ENCODE results near the gene MACROD2. TPM values are rescaled to one million over a fixed set of nuclear protein-coding genes. Genes with fewer than 3 reads are reported as not detected.

MACROD2 gene
- total RNA-seq, 2 donors from 2014 or later = 8.3 to 21.8 TPM

DNA sequence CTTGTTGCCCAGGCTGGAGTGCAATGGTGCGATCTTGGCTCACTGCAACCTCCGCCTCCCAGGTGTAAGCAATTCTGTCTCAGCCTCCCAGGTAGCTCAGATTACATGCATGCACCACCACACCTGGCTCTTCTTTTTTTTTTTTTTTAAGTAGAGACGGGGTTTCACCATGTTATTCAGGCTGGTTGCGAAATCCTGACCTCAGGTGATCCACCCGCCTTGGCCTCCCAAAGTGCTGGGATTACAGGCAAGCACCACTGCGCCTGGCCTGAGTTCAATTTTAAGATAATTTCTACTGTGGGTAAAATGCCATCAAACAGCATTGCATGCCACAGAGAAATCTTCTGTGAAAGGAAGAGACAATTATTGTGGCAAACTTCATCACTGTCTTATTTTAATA lies 1944.8 kb downstream of the MACROD2 start:
- no peaks in the 10 kb centered on the region for H3K27me3 ChIP-seq
- whole genome bisulfite sequencing, 2 donors = 87 to 88% methylated on average over 6 of the region's 6 CpGs
- ATAC-seq (no peak), DNase-seq (no peak)
- H3K4me1 ChIP-seq = no peaks in the 10 kb centered on the region
- intact Hi-C loops (cut with DNase I) = no loop called here
- TF ChIP-seq POLR2A (IDR thresholded peaks at IDR 0.05) = no peak
- TF ChIP-seq, protein P1, sequence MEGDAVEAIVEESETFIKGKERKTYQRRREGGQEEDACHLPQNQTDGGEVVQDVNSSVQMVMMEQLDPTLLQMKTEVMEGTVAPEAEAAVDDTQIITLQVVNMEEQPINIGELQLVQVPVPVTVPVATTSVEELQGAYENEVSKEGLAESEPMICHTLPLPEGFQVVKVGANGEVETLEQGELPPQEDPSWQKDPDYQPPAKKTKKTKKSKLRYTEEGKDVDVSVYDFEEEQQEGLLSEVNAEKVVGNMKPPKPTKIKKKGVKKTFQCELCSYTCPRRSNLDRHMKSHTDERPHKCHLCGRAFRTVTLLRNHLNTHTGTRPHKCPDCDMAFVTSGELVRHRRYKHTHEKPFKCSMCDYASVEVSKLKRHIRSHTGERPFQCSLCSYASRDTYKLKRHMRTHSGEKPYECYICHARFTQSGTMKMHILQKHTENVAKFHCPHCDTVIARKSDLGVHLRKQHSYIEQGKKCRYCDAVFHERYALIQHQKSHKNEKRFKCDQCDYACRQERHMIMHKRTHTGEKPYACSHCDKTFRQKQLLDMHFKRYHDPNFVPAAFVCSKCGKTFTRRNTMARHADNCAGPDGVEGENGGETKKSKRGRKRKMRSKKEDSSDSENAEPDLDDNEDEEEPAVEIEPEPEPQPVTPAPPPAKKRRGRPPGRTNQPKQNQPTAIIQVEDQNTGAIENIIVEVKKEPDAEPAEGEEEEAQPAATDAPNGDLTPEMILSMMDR (IDR thresholded peaks at IDR 0.05) = no peak
- H3K27ac ChIP-seq = no peak overlapping the region
- H3K36me3 ChIP-seq (replicated peaks in 1 of 2; ENCODE audit: insufficient read depth in 1 of 2, low read depth in 2 of 2) = no peaks in the 10 kb centered on the region
- H3K9me3 ChIP-seq = peaks cover 0 to 12% (median 0%) of the 10 kb centered on the region in 3 donors
- no peak overlapping the region for H3K4me3 ChIP-seq

DNA sequence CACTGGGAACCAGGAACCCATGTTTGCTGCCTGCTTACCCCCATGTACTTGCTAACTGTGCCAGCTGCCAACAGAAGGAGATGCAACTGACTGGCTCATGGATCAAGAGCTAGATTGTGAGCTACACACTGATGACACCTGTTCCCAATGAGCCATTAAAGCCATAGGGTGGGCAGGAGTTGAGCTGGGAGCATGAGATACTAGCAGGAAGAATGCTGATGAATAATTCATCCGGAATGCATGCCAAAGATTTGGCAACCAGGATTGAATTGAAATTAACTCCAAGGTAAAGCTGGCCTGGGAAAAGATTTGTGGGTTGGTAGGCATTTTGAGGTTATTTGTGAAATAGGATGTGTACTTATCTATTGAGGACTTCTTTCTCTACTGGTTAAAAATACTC lies 1946.8 kb downstream of the MACROD2 start:
- no peak for TF ChIP-seq POLR2A (IDR thresholded peaks at IDR 0.05)
- TF ChIP-seq, protein P1 (IDR thresholded peaks at IDR 0.05) = no peak
- Histone ChIP-seq H3K4me3 (no peak overlapping the region), H3K9me3 (peaks cover 0 to 12% (median 0%) of the 10 kb centered on the region in 3 donors), H3K36me3 (replicated peaks in 1 of 2; ENCODE audit: insufficient read depth in 1 of 2, low read depth in 2 of 2) (no peaks in the 10 kb centered on the region), H3K27me3 (no peaks in the 10 kb centered on the region), H3K27ac (no peak overlapping the region), H3K4me1 (no peaks in the 10 kb centered on the region)
- intact Hi-C loops (cut with DNase I) = no loop called here
- WGBS, 2 donors = 0 to 9% methylated on average over 1 of the region's 1 CpG
- DNase-seq = no peak
- no peak for ATAC-seq

DNA sequence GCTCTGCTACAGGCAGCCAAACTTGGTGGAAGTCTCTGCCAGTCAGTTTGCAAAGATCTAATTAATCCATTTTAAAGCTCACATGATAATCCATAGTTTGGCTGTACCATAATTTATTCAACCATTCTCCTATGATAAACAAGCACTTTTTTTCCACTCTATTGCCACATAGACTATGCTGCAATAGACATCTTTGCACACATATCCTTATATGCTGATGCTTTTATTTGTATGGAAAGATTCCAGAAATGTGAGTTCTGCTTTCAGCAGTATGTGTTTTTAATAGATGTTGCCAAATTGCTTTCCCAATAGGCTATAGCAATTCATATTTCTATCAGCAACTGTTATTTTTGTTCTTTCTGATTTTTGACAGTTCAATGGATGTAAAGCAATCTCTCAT lies 1950.0 kb downstream of the MACROD2 start:
- TF ChIP-seq, protein P1 (IDR thresholded peaks at IDR 0.05) = no peak
- no peak for TF ChIP-seq POLR2A (IDR thresholded peaks at IDR 0.05)
- DNase-seq = no peak
- H3K36me3 ChIP-seq (replicated peaks in 1 of 2; ENCODE audit: insufficient read depth in 1 of 2, low read depth in 2 of 2) = no peaks in the 10 kb centered on the region
- H3K4me1 ChIP-seq = no peaks in the 10 kb centered on the region
- no peaks in the 10 kb centered on the region for H3K27me3 ChIP-seq
- no peak overlapping the region for H3K4me3 ChIP-seq
- ATAC-seq = no peak
- intact Hi-C loops (cut with DNase I) = no loop called here
- no peak overlapping the region for H3K27ac ChIP-seq
- no peaks in the 10 kb centered on the region for H3K9me3 ChIP-seq

DNA sequence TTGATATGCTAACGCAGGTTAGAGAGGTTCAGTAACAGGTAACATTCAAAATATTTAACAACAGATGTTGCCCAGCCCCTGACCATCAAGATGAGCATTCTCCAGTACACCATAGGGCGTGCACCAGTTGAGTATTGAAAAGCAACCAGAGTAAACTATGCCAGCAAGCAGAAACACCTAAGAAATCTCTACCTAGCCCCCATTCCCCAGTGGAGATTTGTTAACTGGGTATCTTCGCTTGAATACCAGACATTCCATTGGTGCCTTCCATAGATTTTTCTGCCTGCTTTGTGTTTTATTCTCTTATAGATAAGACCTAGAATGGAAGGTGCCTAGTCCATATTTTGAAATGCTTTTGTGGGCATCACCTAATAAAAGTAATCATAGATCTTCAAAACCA lies 1954.1 kb downstream of the MACROD2 start:
- Histone ChIP-seq H3K9me3 (no peaks in the 10 kb centered on the region), H3K4me1 (no peaks in the 10 kb centered on the region), H3K27me3 (no peaks in the 10 kb centered on the region), H3K4me3 (no peak overlapping the region), H3K27ac (no peak overlapping the region), H3K36me3 (replicated peaks in 1 of 2; ENCODE audit: insufficient read depth in 1 of 2, low read depth in 2 of 2) (no peaks in the 10 kb centered on the region)
- no peak for ATAC-seq
- TF ChIP-seq POLR2A (IDR thresholded peaks at IDR 0.05) = no peak
- TF ChIP-seq, protein P1 (IDR thresholded peaks at IDR 0.05) = no peak
- intact Hi-C loops (cut with DNase I) = no loop called here
- 84% methylated on average over 3 of the region's 3 CpGs for WGBS, 2 donors
- no peak for DNase-seq

DNA sequence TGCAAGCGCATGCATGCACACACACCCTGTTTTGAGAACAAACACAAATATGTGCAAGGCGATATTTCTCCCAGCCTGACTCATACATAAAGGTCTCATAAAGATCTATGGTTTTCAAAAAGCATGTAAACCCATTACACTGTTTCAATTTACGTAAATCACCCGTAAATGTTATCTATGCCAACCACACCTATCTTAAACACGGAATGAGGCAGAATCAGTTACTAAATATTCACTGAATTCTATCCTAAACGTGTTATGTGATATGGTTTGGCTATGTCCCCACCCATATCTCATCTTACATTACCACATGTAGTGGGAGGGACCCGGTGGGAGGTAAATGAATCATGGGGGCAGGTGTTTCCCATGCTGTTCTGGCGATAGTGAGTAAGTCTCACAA lies 1956.3 kb downstream of the MACROD2 start:
- Histone ChIP-seq H3K4me3 (no peak overlapping the region), H3K27me3 (no peaks in the 10 kb centered on the region), H3K27ac (no peak overlapping the region), H3K4me1 (no peaks in the 10 kb centered on the region), H3K36me3 (replicated peaks in 1 of 2; ENCODE audit: insufficient read depth in 1 of 2, low read depth in 2 of 2) (no peaks in the 10 kb centered on the region), H3K9me3 (no peaks in the 10 kb centered on the region)
- no peak for TF ChIP-seq POLR2A (IDR thresholded peaks at IDR 0.05)
- TF ChIP-seq, protein P1 (IDR thresholded peaks at IDR 0.05) = no peak
- ATAC-seq (no peak), DNase-seq (no peak)
- intact Hi-C loops (cut with DNase I) = no loop called here
- 78 to 80% methylated on average over 8 of the region's 8 CpGs for WGBS, 2 donors

All from body of pancreas (tissue), 4 donors.